Muscle of arm (tissue), 12 donors: ENCODE results near the gene SP3. TPM values are rescaled to one million over a fixed set of nuclear protein-coding genes. Genes with fewer than 3 reads are reported as not detected.

ENCODE experiments used
- DNase-seq: peaks from one replicate; pipeline ENCODE4 v3.0.0-alpha.2; 2013
- polyA plus RNA-seq, 12 donors: library from polyadenylated mRNA; unstranded; fragments of 120-200 nt; gene quantifications; one replicate each; pipeline ENCODE4 v1.2.1, GENCODE V29; 2013; ENCODE audit not compliant: insufficient read length in 12 of 12

The SP3 gene
- polyA plus RNA-seq, 12 donors: 68.8 to 100 (median 84.2) TPM; not detected in 1

GRCh38 chr2:173948198-173948597, 17.0 kb downstream of the SP3 start:
- DNase-seq: no peak

GRCh38 chr2:173947131-173947530, 18.0 kb downstream of the SP3 start:
- DNase-seq: no peak

GRCh38 chr2:173943738-173944137, 21.4 kb downstream of the SP3 start:
- no peak for DNase-seq

GRCh38 chr2:173942861-173943523, 22.2 kb downstream of the SP3 start:
- no peak for DNase-seq

GRCh38 chr2:173941567-173941966, 23.6 kb downstream of the SP3 start:
- no peak for DNase-seq

GRCh38 chr2:173940208-173941020, 24.8 kb downstream of the SP3 start:
- no peak for DNase-seq

GRCh38 chr2:173938700-173939384, 26.3 kb downstream of the SP3 start:
- DNase-seq: no peak

- no peak for DNase-seq
Observed at GRCh38 chr2:173935305-173935704, 29.9 kb downstream of the SP3 start.

- DNase-seq: no peak
Observed at GRCh38 chr2:173934895-173935294, 30.3 kb downstream of the SP3 start.

GRCh38 chr2:173931751-173932150, 33.4 kb downstream of the SP3 start:
- no peak for DNase-seq

- DNase-seq: no peak
Observed at GRCh38 chr2:173929441-173929840, 35.7 kb downstream of the SP3 start.

GRCh38 chr2:173926875-173927274, 38.3 kb downstream of the SP3 start:
- no peak for DNase-seq

GRCh38 chr2:173924285-173924684, 40.9 kb downstream of the SP3 start:
- no peak for DNase-seq

- no peak for DNase-seq
Observed at GRCh38 chr2:173922760-173923159, 42.4 kb downstream of the SP3 start.

- DNase-seq: no peak
Observed at GRCh38 chr2:173922068-173922467, 43.1 kb downstream of the SP3 start.

GRCh38 chr2:173914055-173914927, 50.9 kb downstream of the SP3 start:
- no peak for DNase-seq

GRCh38 chr2:173909846-173910245, 55.3 kb downstream of the SP3 start:
- no peak for DNase-seq

GRCh38 chr2:173906626-173907025, 58.5 kb downstream of the SP3 start:
- no peak for DNase-seq

- no peak for DNase-seq
Observed at GRCh38 chr2:173903601-173904394, 61.4 kb downstream of the SP3 start.

GRCh38 chr2:173898996-173899395, 66.2 kb downstream of the SP3 start:
- no peak for DNase-seq

GRCh38 chr2:173898178-173898668, 67.0 kb downstream of the SP3 start:
- no peak for DNase-seq
